ENCODE measurements around the gene COL4A3. TPM values are rescaled to one million over a fixed set of nuclear protein-coding genes. Genes with fewer than 3 reads are reported as not detected.

The COL4A3 gene
- polyA plus RNA-seq, 1 donor from 2014 or later, result 0.10 TPM

DNA sequence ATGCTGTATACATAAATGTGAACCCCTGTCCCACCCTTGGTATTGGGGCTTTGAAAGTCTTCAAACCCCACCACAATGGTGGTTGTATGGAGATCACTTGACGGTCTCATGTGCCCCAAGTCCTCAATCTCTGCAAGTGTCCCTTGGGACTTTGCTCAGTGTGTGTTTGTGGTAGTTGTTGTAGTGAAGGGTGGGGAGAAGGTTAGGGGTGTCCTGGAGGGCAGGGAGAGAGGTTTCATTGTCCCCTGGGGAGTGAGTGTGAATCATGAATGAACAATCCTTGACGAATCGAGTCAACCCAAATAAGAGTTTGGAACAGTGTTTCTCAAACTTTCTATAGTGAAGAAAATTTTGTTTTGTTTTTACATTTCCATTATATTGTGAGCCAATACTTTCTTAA, 28.1 kb downstream of the COL4A3 start:
- Histone ChIP-seq H3K4me3 (ENCODE audit: low read length) (no peak overlapping the region), H3K36me3 (ENCODE audit: insufficient read depth, low read length) (no peaks in the 10 kb centered on the region), H3K27ac (ENCODE audit: low read length) (no peak overlapping the region), H3K9me2 (ENCODE audit: insufficient read depth, low read length) (no peaks in the 10 kb centered on the region), H3F3A (ENCODE audit: insufficient read depth, low read length, poor library complexity, severe bottlenecking) (no peaks in the 10 kb centered on the region), H3K79me2 (replicated peaks; ENCODE audit: insufficient read depth, low read length) (no peaks in the 10 kb centered on the region), H2AFZ (ENCODE audit: low read depth, low read length) (no peak overlapping the region), H3K4me2 (ENCODE audit: low read length) (no peak overlapping the region), H4K20me1 (ENCODE audit: insufficient read depth) (no peaks in the 10 kb centered on the region), H3K27me3 (ENCODE audit: insufficient read depth, low read depth, low read length) (no peaks in the 10 kb centered on the region), H3K9me3 (ENCODE audit: low read length) (no peaks in the 10 kb centered on the region), H3K9ac (ENCODE audit: low read length) (no peak overlapping the region)
- TF ChIP-seq RAD21 (conservative IDR thresholded peaks at IDR 0.05) (no peak), SMC3 (conservative IDR thresholded peaks at IDR 0.05; ENCODE audit: poor library complexity) (no peak), EZH2 (IDR thresholded peaks at IDR 0.05; ENCODE audit: borderline replicate concordance, insufficient read depth, low read length, poor library complexity, severe bottlenecking) (no peak)
- TF ChIP-seq, protein P1, sequence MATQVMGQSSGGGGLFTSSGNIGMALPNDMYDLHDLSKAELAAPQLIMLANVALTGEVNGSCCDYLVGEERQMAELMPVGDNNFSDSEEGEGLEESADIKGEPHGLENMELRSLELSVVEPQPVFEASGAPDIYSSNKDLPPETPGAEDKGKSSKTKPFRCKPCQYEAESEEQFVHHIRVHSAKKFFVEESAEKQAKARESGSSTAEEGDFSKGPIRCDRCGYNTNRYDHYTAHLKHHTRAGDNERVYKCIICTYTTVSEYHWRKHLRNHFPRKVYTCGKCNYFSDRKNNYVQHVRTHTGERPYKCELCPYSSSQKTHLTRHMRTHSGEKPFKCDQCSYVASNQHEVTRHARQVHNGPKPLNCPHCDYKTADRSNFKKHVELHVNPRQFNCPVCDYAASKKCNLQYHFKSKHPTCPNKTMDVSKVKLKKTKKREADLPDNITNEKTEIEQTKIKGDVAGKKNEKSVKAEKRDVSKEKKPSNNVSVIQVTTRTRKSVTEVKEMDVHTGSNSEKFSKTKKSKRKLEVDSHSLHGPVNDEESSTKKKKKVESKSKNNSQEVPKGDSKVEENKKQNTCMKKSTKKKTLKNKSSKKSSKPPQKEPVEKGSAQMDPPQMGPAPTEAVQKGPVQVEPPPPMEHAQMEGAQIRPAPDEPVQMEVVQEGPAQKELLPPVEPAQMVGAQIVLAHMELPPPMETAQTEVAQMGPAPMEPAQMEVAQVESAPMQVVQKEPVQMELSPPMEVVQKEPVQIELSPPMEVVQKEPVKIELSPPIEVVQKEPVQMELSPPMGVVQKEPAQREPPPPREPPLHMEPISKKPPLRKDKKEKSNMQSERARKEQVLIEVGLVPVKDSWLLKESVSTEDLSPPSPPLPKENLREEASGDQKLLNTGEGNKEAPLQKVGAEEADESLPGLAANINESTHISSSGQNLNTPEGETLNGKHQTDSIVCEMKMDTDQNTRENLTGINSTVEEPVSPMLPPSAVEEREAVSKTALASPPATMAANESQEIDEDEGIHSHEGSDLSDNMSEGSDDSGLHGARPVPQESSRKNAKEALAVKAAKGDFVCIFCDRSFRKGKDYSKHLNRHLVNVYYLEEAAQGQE (IDR thresholded peaks at IDR 0.05; ENCODE audit: borderline replicate concordance), result no peak
- TF ChIP-seq, protein P2, sequence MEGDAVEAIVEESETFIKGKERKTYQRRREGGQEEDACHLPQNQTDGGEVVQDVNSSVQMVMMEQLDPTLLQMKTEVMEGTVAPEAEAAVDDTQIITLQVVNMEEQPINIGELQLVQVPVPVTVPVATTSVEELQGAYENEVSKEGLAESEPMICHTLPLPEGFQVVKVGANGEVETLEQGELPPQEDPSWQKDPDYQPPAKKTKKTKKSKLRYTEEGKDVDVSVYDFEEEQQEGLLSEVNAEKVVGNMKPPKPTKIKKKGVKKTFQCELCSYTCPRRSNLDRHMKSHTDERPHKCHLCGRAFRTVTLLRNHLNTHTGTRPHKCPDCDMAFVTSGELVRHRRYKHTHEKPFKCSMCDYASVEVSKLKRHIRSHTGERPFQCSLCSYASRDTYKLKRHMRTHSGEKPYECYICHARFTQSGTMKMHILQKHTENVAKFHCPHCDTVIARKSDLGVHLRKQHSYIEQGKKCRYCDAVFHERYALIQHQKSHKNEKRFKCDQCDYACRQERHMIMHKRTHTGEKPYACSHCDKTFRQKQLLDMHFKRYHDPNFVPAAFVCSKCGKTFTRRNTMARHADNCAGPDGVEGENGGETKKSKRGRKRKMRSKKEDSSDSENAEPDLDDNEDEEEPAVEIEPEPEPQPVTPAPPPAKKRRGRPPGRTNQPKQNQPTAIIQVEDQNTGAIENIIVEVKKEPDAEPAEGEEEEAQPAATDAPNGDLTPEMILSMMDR (IDR thresholded peaks at IDR 0.05; ENCODE audit: poor library complexity, severe bottlenecking), result no peak

DNA sequence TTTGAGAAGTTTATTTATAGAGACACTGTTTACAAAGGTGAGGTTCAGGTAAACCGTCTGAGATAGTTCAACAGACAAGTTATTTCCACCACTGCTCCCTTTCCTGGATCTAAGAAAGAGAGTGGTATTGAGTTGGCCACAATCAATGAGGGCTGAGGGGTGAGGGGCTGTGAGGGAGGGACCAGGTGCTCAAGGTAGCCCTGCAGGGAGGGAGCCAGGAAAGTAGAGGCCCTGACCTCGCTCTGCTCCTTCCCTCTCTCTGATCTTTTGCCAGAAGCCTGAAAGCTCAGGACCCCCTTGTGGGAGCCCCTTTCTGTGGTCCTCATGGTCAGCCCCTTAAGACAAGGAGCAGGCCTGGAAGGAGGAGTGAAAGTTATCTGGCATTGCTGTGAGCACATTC, 29.8 kb downstream of the COL4A3 start:
- no peak for TF ChIP-seq EZH2 (IDR thresholded peaks at IDR 0.05; ENCODE audit: borderline replicate concordance, insufficient read depth, low read length, poor library complexity, severe bottlenecking)
- no peak for TF ChIP-seq EP300 (conservative IDR thresholded peaks at IDR 0.05; ENCODE audit: poor library complexity, severe bottlenecking)
- no peak for TF ChIP-seq RAD21 (conservative IDR thresholded peaks at IDR 0.05)
- TF ChIP-seq, protein P1 (IDR thresholded peaks at IDR 0.05; ENCODE audit: borderline replicate concordance), result no peak
- TF ChIP-seq MXI1 (conservative IDR thresholded peaks at IDR 0.05; ENCODE audit: poor library complexity, severe bottlenecking), result no peak
- TF ChIP-seq, protein P2 (IDR thresholded peaks at IDR 0.05; ENCODE audit: poor library complexity, severe bottlenecking), result no peak
- TF ChIP-seq TAF1 (IDR thresholded peaks at IDR 0.05; ENCODE audit: low read depth), result no peak
- TF ChIP-seq SMC3 (conservative IDR thresholded peaks at IDR 0.05; ENCODE audit: poor library complexity), result no peak
- TF ChIP-seq POLR2AphosphoS5 (IDR thresholded peaks at IDR 0.05), result no peak
- Histone ChIP-seq H3K9me2 (ENCODE audit: insufficient read depth, low read length) (no peaks in the 10 kb centered on the region), H3K4me2 (ENCODE audit: low read length) (no peak overlapping the region), H3K27me3 (ENCODE audit: insufficient read depth, low read depth, low read length) (no peaks in the 10 kb centered on the region), H2AFZ (ENCODE audit: low read depth, low read length) (no peak overlapping the region), H3K79me2 (replicated peaks; ENCODE audit: insufficient read depth, low read length) (no peaks in the 10 kb centered on the region), H3K9me3 (ENCODE audit: low read length) (no peaks in the 10 kb centered on the region), H3K4me3 (ENCODE audit: low read length) (no peak overlapping the region), H3K9ac (ENCODE audit: low read length) (no peak overlapping the region), H3K36me3 (ENCODE audit: insufficient read depth, low read length) (no peaks in the 10 kb centered on the region), H3K27ac (ENCODE audit: low read length) (no peak overlapping the region), H4K20me1 (ENCODE audit: insufficient read depth) (no peaks in the 10 kb centered on the region), H3F3A (ENCODE audit: insufficient read depth, low read length, poor library complexity, severe bottlenecking) (no peaks in the 10 kb centered on the region)

All from neural cell (in vitro differentiated cells).